Heart right ventricle (tissue), 16 donors: ENCODE results near the gene COL6A2. TPM values are rescaled to one million over a fixed set of nuclear protein-coding genes. Genes with fewer than 3 reads are reported as not detected.
A peak's percentile ranks its signal among the peaks of the same experiment; 100 is the strongest.

ENCODE experiments used
- ATAC-seq, 8 donors: fragments of 200-7000 bp; cut with Tn5 transposase; one replicate each; pipeline ENCODE4 v1.9.1; 2020; ENCODE audit warnings: mild to moderate bottlenecking in 8 of 8, moderate library complexity in 8 of 8, moderate number of reproducible peaks in 1 of 8
- DNase-seq, 2 donors: peaks; one replicate each; pipeline ENCODE4 v3.0.0-alpha.2; 2020
- H3K27ac ChIP-seq, 10 donors: fragments of 200-600 bp; sonication (generic) in 2 of 10; one replicate each; pipeline versions ENCODE4 v1.5.0 to v1.8.0; 2020 to 2022; ENCODE audit warnings: mild to moderate bottlenecking in 3 of 10
- H3K27me3 ChIP-seq, 7 donors: fragments of 200-600 bp; one replicate each; pipeline ENCODE4 v1.8.0; 2021 to 2022; ENCODE audit warnings: mild to moderate bottlenecking in 2 of 7
- H3K36me3 ChIP-seq, 9 donors: fragments of 200-600 bp; sonication (generic) in 1 of 9; one replicate each; pipeline versions ENCODE4 v1.5.0 to v1.8.0; 2020 to 2022; ENCODE audit warnings: mild to moderate bottlenecking in 2 of 9
- H3K4me1 ChIP-seq, 9 donors: fragments of 200-600 bp; sonication (generic) in 1 of 9; one replicate each; pipeline versions ENCODE4 v1.5.0 to v1.8.0; 2020 to 2022; ENCODE audit warnings: mild to moderate bottlenecking in 4 of 9
- H3K4me3 ChIP-seq, 10 donors: fragments of 200-600 bp; sonication (generic) in 2 of 10; one replicate each; pipeline versions ENCODE4 v1.5.0 to v1.8.0; 2020 to 2022; ENCODE audit warnings: mild to moderate bottlenecking in 7 of 10, moderate library complexity in 2 of 10
- H3K9me3 ChIP-seq, 11 donors: fragments of 200-600 bp in 10 of 11; sonication (generic) in 2 of 11; one replicate each; pipeline versions ENCODE4 v1.5.0 to v1.8.0; 2013 to 2022; ENCODE audit warnings: mild to moderate bottlenecking in 2 of 11, control low read depth in 1 of 11, moderate library complexity in 1 of 11
- CTCF ChIP-seq, 9 donors: fragments of 200-600 bp; sonication (generic) in 2 of 9; IDR thresholded peaks; one replicate each; pipeline versions ENCODE4 v1.5.0 to v1.8.0; 2021 to 2022; ENCODE audit warnings: antibody characterized with exemption in 9 of 9, mild to moderate bottlenecking in 5 of 9, moderate library complexity in 1 of 9
- WGBS, 2 donors: extraction: QIAGEN DNeasy Blood & Tissue Kit; methylation state at CpG; one replicate each; pipeline ENCODE4 v1.1.7; 2013; ENCODE audit warnings: inconsistent platforms in 1 of 2; 5-methylcytosine and 5-hydroxymethylcytosine counted together
- intact Hi-C, 10 donors: fragments of 100-400 bp; cut with DNase I; formaldehyde crosslinking; loops; one replicate each; pipeline versions ENCODE4 v1.11.1 to v1.14.2; 2022
- polyA plus RNA-seq, 2 donors: library from polyadenylated mRNA; stranded (reverse); fragments of 200-250 nt; gene quantifications; one replicate each; pipeline ENCODE4 v1.2.3, GENCODE V29; 2013
- total RNA-seq, 10 donors: library from RNA; stranded (reverse); fragmentation: NEBNext Ultra II Directional in 3 of 10; extraction: Animal tissue kit (Norgen Biotek cat#: 25700) in 3 of 10; gene quantifications; one replicate each; pipeline versions ENCODE4 v1.2.1 to v1.2.4, GENCODE V29; 2021 to 2023
- donor health status: Arrhythmogenic right ventricular cardiomyopathy.
- donor health status: ischemic (EF 13 %, LVEDD 7.1; RV severe dilation, severe dysfunction).
- donor health status: healthy with polysubstance abuse.
- donor health status: DM: no; HTN: yes; CAD: no.
- donor health status: DM: no; HTN: no; CAD: no.
- donor health status: ischemic (EF 25% LVEDD 6.9; RV normal size, moderate dysfunction).
- donor health status: ischemic (EF 25% LVEDD 5.7; RV mildly dilated, moderate dysfunction).
- donor health status: healthy.
- donor health status: DM: yes; HTN: yes; CAD: no.
- donor health status: Ischemic cardiomyopathy.
- donor health status: ischemic (EF 35%, LVEDD 5.7; RV mildly dilated, moderate dysfunction).
- donor health status: nonischemic (EF 11% LVEDD 7.7; RV severe dilation, severe dysfunction).
- donor health status: DM: yes; HTN: yes; CAD: no.
- donor health status: PGD.
- donor health status: ischemic (EF 29% LVEDD 5.4; RV normal size, mild dysfunction).
- donor health status: nonischemic (EF 23%, LVEDD 6.1; RV moderate dilation, normal function).

The COL6A2 gene
- total and polyA plus RNA-seq, 12 donors: 76.6 to 370 (median 162) TPM

- no peaks in the 10 kb centered on the region for H3K9me3 ChIP-seq
- H3K36me3 ChIP-seq: no peaks in the 10 kb centered on the region
- 84 to 85% methylated on average over 21 of the region's 21 CpGs for WGBS, 2 donors
- H3K4me3 ChIP-seq: no peak overlapping the region
- no peak for TF ChIP-seq CTCF (IDR thresholded peaks at IDR 0.05)
- ATAC-seq (peak in 1 of 8 donors; percentile 9), DNase-seq (peak in 1 of 2 donors; percentile 11)
- H3K4me1 ChIP-seq: peaks cover 0 to 9% (median 5%) of the 10 kb centered on the region in 9 donors
- intact Hi-C loops: loop anchor here in 6 of 10 donors (1.0 to 10.0 kb wide), 5 partner anchors 84 to 114 kb away; partner anchors contain the start of gene LSS (in 2 of the 6)
- no peaks in the 10 kb centered on the region for H3K27me3 ChIP-seq
- H3K27ac ChIP-seq: no peak overlapping the region
Measured at GRCh38 chr21:46142582-46143473, 44.9 kb downstream of the COL6A2 start.

GRCh38 chr21:46144464-46145070, 46.7 kb downstream of the COL6A2 start:
- peak in 1 of 2 donors; percentile 9 for DNase-seq
- no peak overlapping the region for H3K27ac ChIP-seq
- ATAC-seq: no peak
- intact Hi-C loops: loop anchor here in 7 of 10 donors (5.0 to 10.0 kb wide), 5 partner anchors 83 to 113 kb away; partner anchors contain the start of gene LSS (in 2 of the 7)
- 43 to 51% methylated on average over 4 of the region's 4 CpGs for WGBS, 2 donors
- no peak for TF ChIP-seq CTCF (IDR thresholded peaks at IDR 0.05)
- H3K27me3 ChIP-seq: no peaks in the 10 kb centered on the region
- H3K4me1 ChIP-seq: peaks cover 0 to 9% (median 5%) of the 10 kb centered on the region in 9 donors
- no peaks in the 10 kb centered on the region for H3K36me3 ChIP-seq
- H3K9me3 ChIP-seq: no peaks in the 10 kb centered on the region
- H3K4me3 ChIP-seq: no peak overlapping the region

- TF ChIP-seq CTCF (IDR thresholded peaks at IDR 0.05): no peak
- Histone ChIP-seq H3K4me3 (no peak overlapping the region), H3K9me3 (no peaks in the 10 kb centered on the region), H3K4me1 (peaks cover 0 to 9% (median 5%) of the 10 kb centered on the region in 9 donors), H3K27ac (no peak overlapping the region), H3K27me3 (no peaks in the 10 kb centered on the region), H3K36me3 (no peaks in the 10 kb centered on the region)
- ATAC-seq: no peak
- DNase-seq: peak in 1 of 2 donors; percentile 12
- intact Hi-C loops: loop anchor here in 4 of 10 donors (5.0 to 10.0 kb wide), 3 partner anchors 87 to 110 kb away; no protein-coding TSS in a partner anchor
- WGBS, 2 donors: 95 to 96% methylated on average over 38 to 51 of the region's 51 CpGs
Measured at GRCh38 chr21:46145159-46145839, 47.4 kb downstream of the COL6A2 start.
